Measurements from ENCODE around the gene RARRES2. TPM values are rescaled to one million over a fixed set of nuclear protein-coding genes. Genes with fewer than 3 reads are reported as not detected.

Gene RARRES2
- total RNA-seq, 1 experiment from 2014 or later, result 60.9 TPM

GRCh38 chr7:150361402-150361801 is 20.0 kb upstream of the RARRES2 start:
- H3K4me1 ChIP-seq (ENCODE audit: insufficient read depth, low read length), result 0 out of 2 replicates have a peak, but pooled peaks cover 3% of the 10 kb centered on the region
- no peak overlapping the region for H3K4ac ChIP-seq (ENCODE audit: low read depth, low read length)
- H2AK5ac ChIP-seq (ENCODE audit: insufficient read length, low read length), result no peak overlapping the region
- no CpG with 5 or more reads among the region's 7 CpGs for WGBS (ENCODE audit: extremely low coverage, insufficient read length, low lambda C conversion rate)
- peaks cover 4 to 7% of the 10 kb centered on the region in 2 experiments; a peak in 3 of 5 replicates for H3K9me3 Mint-ChIP-seq
- H2BK12ac ChIP-seq (ENCODE audit: insufficient read length, low read depth, low read length), result no peak overlapping the region
- no peak overlapping the region for H2BK20ac ChIP-seq (ENCODE audit: low read depth, low read length, poor library complexity, severe bottlenecking)
- H3T11ph ChIP-seq (ENCODE audit: low read length), result no peak overlapping the region
- H3K27me3 ChIP-seq (ENCODE audit: insufficient read depth, low read length), result no peaks in the 10 kb centered on the region
- no peak overlapping the region for H4K91ac ChIP-seq (ENCODE audit: insufficient read length, low read depth, low read length)
- no peak overlapping the region for H3K9ac ChIP-seq (ENCODE audit: extremely low read depth, insufficient read length, low read length)
- H3K9me3 ChIP-seq (ENCODE audit: control insufficient read depth, low read depth, low read length), result no peaks in the 10 kb centered on the region
- no peak overlapping the region for H3K18ac ChIP-seq (ENCODE audit: insufficient read length, low read depth, low read length)
- peak overlapping the region in 1 of 2 experiments; percentile 49; a peak in 1 of 5 replicates for H3K4me3 Mint-ChIP-seq
- DNase-seq, result peak; percentile 40
- no peak overlapping the region for H3K14ac ChIP-seq (ENCODE audit: insufficient read depth, low read length)
- no peak overlapping the region for H4K5ac ChIP-seq (ENCODE audit: insufficient read length, low read depth, low read length)
- peaks cover 42 to 52% of the 10 kb centered on the region in 2 experiments for H3K4me1 Mint-ChIP-seq
- H3K4me2 ChIP-seq (ENCODE audit: insufficient read depth, insufficient read length, low read length), result no peak overlapping the region
- H2BK15ac ChIP-seq (ENCODE audit: low read depth, low read length), result no peak overlapping the region
- no peak overlapping the region for H3K56ac ChIP-seq (ENCODE audit: insufficient read length, low read depth, low read length)
- H3K79me2 ChIP-seq (ENCODE audit: insufficient read depth, low read length), result no peaks in the 10 kb centered on the region
- no peak overlapping the region for H3K27ac ChIP-seq (ENCODE audit: insufficient read length, low read depth, low read length)
- H3K79me1 ChIP-seq (ENCODE audit: insufficient read depth, low read depth, low read length, poor library complexity, severe bottlenecking), result no peaks in the 10 kb centered on the region
- no peaks in the 10 kb centered on the region for H4K20me1 ChIP-seq (ENCODE audit: control insufficient read depth, insufficient read depth, insufficient read length)
- H3K23me2 ChIP-seq (ENCODE audit: insufficient read length, low read depth, low read length, poor library complexity, severe bottlenecking), result no peaks in the 10 kb centered on the region
- H3K27ac Mint-ChIP-seq, result peak overlapping the region in 2 of 3 experiments; percentile 20 to 77; a peak in 4 of 7 replicates
- H2AFZ ChIP-seq (ENCODE audit: low read length), result no peak overlapping the region
- no peak for TF ChIP-seq CTCF (conservative IDR thresholded peaks at IDR 0.05)
- H3K36me3 Mint-ChIP-seq (ENCODE audit: insufficient read depth in 1 of 3, low read depth in 3 of 3), result peaks cover 0 to 4% (median 0%) of the 10 kb centered on the region in 3 experiments; a peak in 1 of 7 replicates
- no peak overlapping the region for H2BK120ac ChIP-seq (ENCODE audit: low read depth, low read length, poor library complexity, severe bottlenecking)
- H4K8ac ChIP-seq (replicated peaks; ENCODE audit: insufficient read length, low read depth, low read length), result no peak overlapping the region
- H3K23ac ChIP-seq (ENCODE audit: insufficient read length, low read depth, low read length), result no peak overlapping the region
- H2BK5ac ChIP-seq (ENCODE audit: insufficient read length, low read length), result no peak overlapping the region
- H3K27me3 Mint-ChIP-seq (ENCODE audit: low read depth), result peaks cover 1% of the 10 kb centered on the region
